ENCODE data around the gene ASIC4.

- TF ChIP-seq EZH2 (IDR thresholded peaks at IDR 0.05; ENCODE audit: low read depth, unreplicated experiment): no peak
- no peak for TF ChIP-seq POLR2AphosphoS5 (IDR thresholded peaks at IDR 0.05; ENCODE audit: low read depth)
- no peak for TF ChIP-seq CTCF (conservative IDR thresholded peaks at IDR 0.05; ENCODE audit: low read depth in 2 of 2)
- TF ChIP-seq STAT1 (IDR thresholded peaks at IDR 0.05; ENCODE audit: unreplicated experiment): no peak
- no peak for TF ChIP-seq ETS1 (IDR thresholded peaks at IDR 0.05)
- TF ChIP-seq CREB1 (CRISPR knock-in tag; IDR thresholded peaks at IDR 0.05; ENCODE audit: low read depth): no peak
- no peak for TF ChIP-seq JUNB (IDR thresholded peaks at IDR 0.05; ENCODE audit: unreplicated experiment)
- no peak for TF ChIP-seq EZH2phosphoT487 (IDR thresholded peaks at IDR 0.05; ENCODE audit: unreplicated experiment)
- no peak for TF ChIP-seq REST (IDR thresholded peaks at IDR 0.05; ENCODE audit: unreplicated experiment)
- TF ChIP-seq ZNF462 (CRISPR knock-in tag; IDR thresholded peaks at IDR 0.05): no peak
- TF ChIP-seq ZNF331 (CRISPR knock-in tag; IDR thresholded peaks at IDR 0.05; ENCODE audit: low read depth): no peak
- TF ChIP-seq ZNF114 (CRISPR knock-in tag; IDR thresholded peaks at IDR 0.05): no peak
- no peak for TF ChIP-seq NANOG (IDR thresholded peaks at IDR 0.05; ENCODE audit: borderline replicate concordance)
Observed at GRCh38 chr2:219570924-219571310, 56.6 kb downstream of the ASIC4 start.
